ENCODE data around the gene NUTM2F.

The NUTM2F gene

GRCh38 chr9:94301583-94301982 is 26.9 kb downstream of the NUTM2F start (continued):
- TF ChIP-seq, protein P1, sequence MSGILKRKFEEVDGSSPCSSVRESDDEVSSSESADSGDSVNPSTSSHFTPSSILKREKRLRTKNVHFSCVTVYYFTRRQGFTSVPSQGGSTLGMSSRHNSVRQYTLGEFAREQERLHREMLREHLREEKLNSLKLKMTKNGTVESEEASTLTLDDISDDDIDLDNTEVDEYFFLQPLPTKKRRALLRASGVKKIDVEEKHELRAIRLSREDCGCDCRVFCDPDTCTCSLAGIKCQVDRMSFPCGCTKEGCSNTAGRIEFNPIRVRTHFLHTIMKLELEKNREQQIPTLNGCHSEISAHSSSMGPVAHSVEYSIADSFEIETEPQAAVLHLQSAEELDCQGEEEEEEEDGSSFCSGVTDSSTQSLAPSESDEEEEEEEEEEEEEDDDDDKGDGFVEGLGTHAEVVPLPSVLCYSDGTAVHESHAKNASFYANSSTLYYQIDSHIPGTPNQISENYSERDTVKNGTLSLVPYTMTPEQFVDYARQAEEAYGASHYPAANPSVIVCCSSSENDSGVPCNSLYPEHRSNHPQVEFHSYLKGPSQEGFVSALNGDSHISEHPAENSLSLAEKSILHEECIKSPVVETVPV (CRISPR knock-in tag; IDR thresholded peaks at IDR 0.05) = no peak

GRCh38 chr9:94300470-94301301 is 27.8 kb downstream of the NUTM2F start:
- TF ChIP-seq TOX (CRISPR knock-in tag; IDR thresholded peaks at IDR 0.05; ENCODE audit: borderline replicate concordance) (no peak), ZFP30 (CRISPR knock-in tag; IDR thresholded peaks at IDR 0.05) (no peak), GLIS3 (CRISPR knock-in tag; IDR thresholded peaks at IDR 0.05) (no peak), CSDC2 (CRISPR knock-in tag; IDR thresholded peaks at IDR 0.05) (no peak), ZNF8 (CRISPR knock-in tag; IDR thresholded peaks at IDR 0.05) (no peak), ZNF565 (CRISPR knock-in tag; conservative IDR thresholded peaks at IDR 0.05; ENCODE audit: low read depth) (no peak), POU6F1 (CRISPR knock-in tag; IDR thresholded peaks at IDR 0.05; ENCODE audit: borderline replicate concordance, low read depth) (no peak), ESRRG (CRISPR knock-in tag; IDR thresholded peaks at IDR 0.05) (no peak), SNAI2 (CRISPR knock-in tag; IDR thresholded peaks at IDR 0.05) (no peak)
- ATAC-seq = no peak

- no peak for TF ChIP-seq ARNTL (CRISPR knock-in tag; IDR thresholded peaks at IDR 0.05; ENCODE audit: borderline replicate concordance, low read depth)
- no peak for TF ChIP-seq TCF4 (CRISPR knock-in tag; IDR thresholded peaks at IDR 0.05; ENCODE audit: borderline replicate concordance)
- no peak for ATAC-seq
Measured at GRCh38 chr9:94298949-94299599, 29.4 kb downstream of the NUTM2F start.

DNA sequence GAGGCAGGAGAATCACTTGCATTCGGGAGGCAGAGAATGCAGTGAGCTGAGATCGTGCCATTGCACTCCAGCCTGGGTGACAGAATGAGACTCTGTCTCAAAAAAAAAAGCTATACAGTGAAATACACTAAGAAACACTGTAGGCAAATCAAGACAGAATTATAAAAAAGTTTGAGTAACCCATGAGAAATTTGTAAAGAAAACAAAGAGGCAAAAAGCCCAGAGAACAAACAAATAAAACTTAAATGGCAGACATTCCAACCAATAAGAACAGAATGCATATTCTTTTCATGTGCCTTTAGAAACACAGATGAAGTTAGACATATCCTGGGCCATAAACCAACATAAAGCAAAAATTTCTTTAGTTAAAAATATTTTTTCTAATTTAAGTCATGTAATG is 38.8 kb downstream of the NUTM2F start:
- TF ChIP-seq SNAI2 (CRISPR knock-in tag; IDR thresholded peaks at IDR 0.05) = no peak
- no peak for TF ChIP-seq ZC3H10 (CRISPR knock-in tag; IDR thresholded peaks at IDR 0.05)
- TF ChIP-seq TCF4 (CRISPR knock-in tag; IDR thresholded peaks at IDR 0.05; ENCODE audit: borderline replicate concordance) = no peak
- TF ChIP-seq, protein P1 (CRISPR knock-in tag; IDR thresholded peaks at IDR 0.05) = no peak
- no peak for TF ChIP-seq TOX (CRISPR knock-in tag; IDR thresholded peaks at IDR 0.05; ENCODE audit: borderline replicate concordance)
- TF ChIP-seq BACH2 (CRISPR knock-in tag; IDR thresholded peaks at IDR 0.05; ENCODE audit: borderline replicate concordance) = no peak
- TF ChIP-seq ZNF8 (CRISPR knock-in tag; IDR thresholded peaks at IDR 0.05) = no peak
- no peak for TF ChIP-seq PPARA (CRISPR knock-in tag; IDR thresholded peaks at IDR 0.05; ENCODE audit: borderline replicate concordance)
- no peak for TF ChIP-seq ZNF70 (CRISPR knock-in tag; IDR thresholded peaks at IDR 0.05)
- no peak for TF ChIP-seq ZNF565 (CRISPR knock-in tag; conservative IDR thresholded peaks at IDR 0.05; ENCODE audit: low read depth)
- no peak for TF ChIP-seq GLIS3 (CRISPR knock-in tag; IDR thresholded peaks at IDR 0.05)
- no peak for TF ChIP-seq ESRRG (CRISPR knock-in tag; IDR thresholded peaks at IDR 0.05)
- no peak for TF ChIP-seq RARB (CRISPR knock-in tag; IDR thresholded peaks at IDR 0.05)
- TF ChIP-seq ZFP30 (CRISPR knock-in tag; IDR thresholded peaks at IDR 0.05) = no peak
- ATAC-seq = no peak

GRCh38 chr9:94287877-94288513 is 40.4 kb downstream of the NUTM2F start:
- ATAC-seq = no peak
- TF ChIP-seq ESRRG (CRISPR knock-in tag; IDR thresholded peaks at IDR 0.05) (no peak), PPARA (CRISPR knock-in tag; IDR thresholded peaks at IDR 0.05; ENCODE audit: borderline replicate concordance) (no peak), ZNF8 (CRISPR knock-in tag; IDR thresholded peaks at IDR 0.05) (no peak), ZNF565 (CRISPR knock-in tag; conservative IDR thresholded peaks at IDR 0.05; ENCODE audit: low read depth) (no peak), ARNTL (CRISPR knock-in tag; IDR thresholded peaks at IDR 0.05; ENCODE audit: borderline replicate concordance, low read depth) (no peak), ZC3H10 (CRISPR knock-in tag; IDR thresholded peaks at IDR 0.05) (no peak), CREB5 (CRISPR knock-in tag; IDR thresholded peaks at IDR 0.05; ENCODE audit: low read depth) (no peak), SNAI2 (CRISPR knock-in tag; IDR thresholded peaks at IDR 0.05) (no peak), RARB (CRISPR knock-in tag; IDR thresholded peaks at IDR 0.05) (no peak), BACH2 (CRISPR knock-in tag; IDR thresholded peaks at IDR 0.05; ENCODE audit: borderline replicate concordance) (no peak), ZNF70 (CRISPR knock-in tag; IDR thresholded peaks at IDR 0.05) (no peak), ZFP30 (CRISPR knock-in tag; IDR thresholded peaks at IDR 0.05) (no peak)
- TF ChIP-seq, protein P1 (CRISPR knock-in tag; IDR thresholded peaks at IDR 0.05) = no peak
- TF ChIP-seq, protein P2, sequence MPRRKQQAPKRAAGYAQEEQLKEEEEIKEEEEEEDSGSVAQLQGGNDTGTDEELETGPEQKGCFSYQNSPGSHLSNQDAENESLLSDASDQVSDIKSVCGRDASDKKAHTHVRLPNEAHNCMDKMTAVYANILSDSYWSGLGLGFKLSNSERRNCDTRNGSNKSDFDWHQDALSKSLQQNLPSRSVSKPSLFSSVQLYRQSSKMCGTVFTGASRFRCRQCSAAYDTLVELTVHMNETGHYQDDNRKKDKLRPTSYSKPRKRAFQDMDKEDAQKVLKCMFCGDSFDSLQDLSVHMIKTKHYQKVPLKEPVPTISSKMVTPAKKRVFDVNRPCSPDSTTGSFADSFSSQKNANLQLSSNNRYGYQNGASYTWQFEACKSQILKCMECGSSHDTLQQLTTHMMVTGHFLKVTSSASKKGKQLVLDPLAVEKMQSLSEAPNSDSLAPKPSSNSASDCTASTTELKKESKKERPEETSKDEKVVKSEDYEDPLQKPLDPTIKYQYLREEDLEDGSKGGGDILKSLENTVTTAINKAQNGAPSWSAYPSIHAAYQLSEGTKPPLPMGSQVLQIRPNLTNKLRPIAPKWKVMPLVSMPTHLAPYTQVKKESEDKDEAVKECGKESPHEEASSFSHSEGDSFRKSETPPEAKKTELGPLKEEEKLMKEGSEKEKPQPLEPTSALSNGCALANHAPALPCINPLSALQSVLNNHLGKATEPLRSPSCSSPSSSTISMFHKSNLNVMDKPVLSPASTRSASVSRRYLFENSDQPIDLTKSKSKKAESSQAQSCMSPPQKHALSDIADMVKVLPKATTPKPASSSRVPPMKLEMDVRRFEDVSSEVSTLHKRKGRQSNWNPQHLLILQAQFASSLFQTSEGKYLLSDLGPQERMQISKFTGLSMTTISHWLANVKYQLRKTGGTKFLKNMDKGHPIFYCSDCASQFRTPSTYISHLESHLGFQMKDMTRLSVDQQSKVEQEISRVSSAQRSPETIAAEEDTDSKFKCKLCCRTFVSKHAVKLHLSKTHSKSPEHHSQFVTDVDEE (CRISPR knock-in tag; IDR thresholded peaks at IDR 0.05) = no peak

All from SK-N-SH treated with all-trans-retinoic acid at 6 μM for 48 hours (cell line).